ENCODE results near the gene ATXN1L. TPM values are rescaled to one million over a fixed set of nuclear protein-coding genes. Genes with fewer than 3 reads are reported as not detected.

The ATXN1L gene
- total RNA-seq, 2 donors from 2014 or later: 19.4 to 26.1 TPM

DNA sequence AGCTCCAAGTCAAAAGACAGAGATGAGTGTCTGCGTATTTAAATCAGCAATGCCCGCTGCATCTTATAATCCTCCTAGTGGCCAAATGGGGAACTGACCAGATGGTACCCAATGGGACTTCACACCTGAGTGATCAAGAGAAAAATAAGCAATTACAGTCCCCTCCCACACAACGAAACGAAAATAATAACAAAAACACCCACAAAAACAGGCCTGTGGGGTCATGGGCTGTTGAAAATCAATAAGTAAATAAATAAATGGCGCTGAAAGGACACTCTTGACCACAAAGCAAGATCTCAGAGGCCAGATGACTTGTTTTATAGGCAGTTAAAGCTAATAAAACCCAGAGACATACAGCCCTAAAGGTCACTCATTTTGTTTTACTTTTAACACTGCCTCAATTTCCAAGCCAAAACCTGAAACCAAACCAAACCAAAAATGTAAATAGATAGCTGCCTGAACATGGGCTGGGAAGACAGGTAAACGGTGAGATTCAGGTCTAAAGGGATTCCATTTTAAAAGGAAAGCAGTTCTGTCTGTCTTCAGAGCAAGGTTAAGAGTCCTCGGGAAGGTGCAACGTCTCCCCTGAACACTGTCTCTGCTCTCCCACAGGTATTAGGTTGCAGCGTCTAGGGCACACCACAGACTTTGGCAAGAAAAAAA lies 36.9 kb downstream of the ATXN1L start:
- Histone ChIP-seq H3K27me3 (no peaks in the 10 kb centered on the region), H3K4me1 (no peaks in the 10 kb centered on the region), H3K27ac (peak overlapping the region; percentile 87), H3K36me3 (no peaks in the 10 kb centered on the region), H3K4me3 (peak overlapping the region; percentile 97), H3K9me3 (no peaks in the 10 kb centered on the region), H3K9ac (ENCODE audit: low read depth in 2 of 2, low read length in 2 of 2) (peak overlapping the region; percentile 51 to 83)
- DNase-seq: peak; percentile 92
- intact Hi-C loops (cut with DNase I): loop anchor here (5.0 kb wide), 1 partner anchor 80 kb away; no protein-coding TSS in a partner anchor
- TF ChIP-seq, protein P1, sequence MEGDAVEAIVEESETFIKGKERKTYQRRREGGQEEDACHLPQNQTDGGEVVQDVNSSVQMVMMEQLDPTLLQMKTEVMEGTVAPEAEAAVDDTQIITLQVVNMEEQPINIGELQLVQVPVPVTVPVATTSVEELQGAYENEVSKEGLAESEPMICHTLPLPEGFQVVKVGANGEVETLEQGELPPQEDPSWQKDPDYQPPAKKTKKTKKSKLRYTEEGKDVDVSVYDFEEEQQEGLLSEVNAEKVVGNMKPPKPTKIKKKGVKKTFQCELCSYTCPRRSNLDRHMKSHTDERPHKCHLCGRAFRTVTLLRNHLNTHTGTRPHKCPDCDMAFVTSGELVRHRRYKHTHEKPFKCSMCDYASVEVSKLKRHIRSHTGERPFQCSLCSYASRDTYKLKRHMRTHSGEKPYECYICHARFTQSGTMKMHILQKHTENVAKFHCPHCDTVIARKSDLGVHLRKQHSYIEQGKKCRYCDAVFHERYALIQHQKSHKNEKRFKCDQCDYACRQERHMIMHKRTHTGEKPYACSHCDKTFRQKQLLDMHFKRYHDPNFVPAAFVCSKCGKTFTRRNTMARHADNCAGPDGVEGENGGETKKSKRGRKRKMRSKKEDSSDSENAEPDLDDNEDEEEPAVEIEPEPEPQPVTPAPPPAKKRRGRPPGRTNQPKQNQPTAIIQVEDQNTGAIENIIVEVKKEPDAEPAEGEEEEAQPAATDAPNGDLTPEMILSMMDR (IDR thresholded peaks at IDR 0.05): peak; percentile 94

DNA sequence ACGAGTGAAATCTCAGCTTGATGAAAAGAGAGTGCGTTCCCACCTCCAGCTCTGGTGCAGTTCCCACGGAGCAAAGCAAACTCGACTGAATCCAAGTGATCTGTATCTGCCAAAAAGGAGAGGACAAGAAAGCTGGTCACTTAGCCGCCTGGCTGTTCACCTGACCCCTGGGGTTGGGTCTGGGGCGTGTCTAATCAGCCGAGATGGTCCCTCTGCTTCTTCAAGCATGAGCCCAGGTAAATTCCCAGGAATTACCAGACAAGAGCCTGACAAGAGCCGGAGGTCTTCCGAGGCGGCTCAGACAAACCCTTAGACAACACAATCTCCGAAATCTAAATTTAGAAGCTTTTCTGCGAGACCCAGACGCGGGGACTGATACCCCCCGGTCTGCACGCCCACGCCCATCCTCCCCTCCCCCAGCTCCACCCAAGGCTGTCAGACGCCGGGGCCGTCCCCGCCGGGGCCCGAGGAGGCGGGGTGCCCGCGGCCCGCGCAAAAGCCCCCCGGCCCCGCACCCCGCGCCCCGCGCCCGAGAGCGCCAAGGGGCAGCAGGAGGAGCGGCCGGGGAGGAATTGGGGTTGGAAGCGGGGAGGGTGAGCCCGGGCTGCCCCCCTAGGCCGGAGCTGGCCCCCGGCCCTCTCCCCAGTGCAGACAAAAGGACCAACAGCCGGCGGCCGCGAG lies 37.5 kb downstream of the ATXN1L start:
- peak overlapping the region; percentile 88 to 93 for H3K9ac ChIP-seq (ENCODE audit: low read depth in 2 of 2, low read length in 2 of 2)
- peak overlapping the region; percentile 97 for H3K4me3 ChIP-seq
- no peaks in the 10 kb centered on the region for H3K27me3 ChIP-seq
- no peaks in the 10 kb centered on the region for H3K9me3 ChIP-seq
- H3K4me1 ChIP-seq: no peaks in the 10 kb centered on the region
- intact Hi-C loops (cut with DNase I): loop anchor here (5.0 kb wide), 1 partner anchor 79 kb away; no protein-coding TSS in a partner anchor
- peak overlapping the region; percentile 87 for H3K27ac ChIP-seq
- peak; percentile 70 for DNase-seq
- H3K36me3 ChIP-seq: no peaks in the 10 kb centered on the region
- TF ChIP-seq, protein P1 (IDR thresholded peaks at IDR 0.05): no peak

DNA sequence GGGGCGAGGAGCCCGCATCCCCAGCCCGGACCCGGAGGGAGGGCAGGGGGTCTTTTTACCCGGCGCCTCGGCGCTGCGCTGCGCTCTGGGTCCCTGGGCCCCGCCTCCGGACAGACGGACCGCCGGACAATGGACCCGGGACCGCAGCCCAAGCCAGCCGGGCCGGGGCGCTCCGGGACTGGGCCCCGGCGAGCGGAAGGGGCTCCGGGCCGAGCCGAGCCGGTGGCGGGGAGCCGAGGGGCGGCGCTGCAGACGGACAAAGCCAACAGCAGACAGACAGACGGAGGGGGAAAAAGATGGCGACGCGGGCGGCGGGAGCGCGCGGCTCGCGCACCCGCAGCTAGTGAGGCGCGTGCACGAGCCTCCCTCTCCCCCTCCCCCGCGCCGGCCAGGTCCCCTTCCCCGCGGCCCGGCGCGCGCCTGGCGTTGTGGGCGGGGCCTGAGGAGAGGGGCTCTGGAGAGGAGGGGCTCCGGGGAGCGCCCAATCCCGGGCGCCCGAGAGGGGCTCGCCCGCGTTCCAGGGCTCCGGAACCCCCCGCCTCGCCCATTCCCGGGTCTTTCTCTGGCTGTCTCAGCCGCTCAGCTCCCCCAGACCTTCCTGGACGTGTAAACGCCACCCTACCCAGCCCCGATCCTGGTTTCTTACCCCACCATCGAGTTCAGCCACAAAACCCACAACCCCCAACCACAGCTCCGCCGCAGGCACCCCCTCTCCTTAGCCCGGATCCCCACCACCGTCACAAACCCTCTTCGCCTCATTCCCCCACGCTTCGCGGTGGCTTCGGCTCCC lies 38.3 kb downstream of the ATXN1L start, which contains the start of gene ZNF821:
ZNF821 (minus strand) TSS at position 334 of the 790 bp plus-strand sequence. CDS start 4,236 bp downstream, outside the sequence.
- Histone ChIP-seq H3K27me3 (no peaks in the 10 kb centered on the region), H3K4me3 (peak within 1 kb of the TSS; percentile 97), H3K9ac (ENCODE audit: low read depth in 2 of 2, low read length in 2 of 2) (peak within 1 kb of the TSS; percentile 88 to 93), H3K9me3 (no peaks in the 10 kb centered on the region), H3K4me1 (no peaks in the 10 kb centered on the region), H3K36me3 (no peaks in the 10 kb centered on the region), H3K27ac (peak within 1 kb of the TSS; percentile 87)
- intact Hi-C loops (cut with DNase I): loop anchor here (5.0 kb wide), 1 partner anchor 78 kb away; no protein-coding TSS in a partner anchor
- TF ChIP-seq, protein P1 (IDR thresholded peaks at IDR 0.05): peak; percentile 37
- DNase-seq: peak; percentile 73

DNA sequence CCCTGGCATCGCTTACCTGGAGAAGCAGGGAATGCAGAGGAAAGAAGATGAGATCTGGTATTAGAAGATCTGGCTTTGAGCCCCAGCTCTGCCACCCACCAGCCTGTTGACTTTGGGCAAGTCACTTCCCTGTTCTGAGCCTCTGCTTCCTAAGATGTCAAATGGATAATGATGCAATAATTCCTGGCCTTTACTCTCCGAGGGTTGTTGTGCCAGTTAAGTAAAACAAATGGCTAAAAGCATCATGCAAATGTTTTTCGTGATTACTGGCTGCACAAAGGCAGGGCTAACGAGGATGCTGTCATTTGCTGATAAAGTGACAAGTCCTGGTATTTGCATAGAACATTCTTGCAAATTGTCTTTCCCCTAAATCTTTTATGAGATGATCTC lies 39.5 kb downstream of the ATXN1L start:
- no peak overlapping the region for H3K4me3 ChIP-seq
- intact Hi-C loops (cut with DNase I): no loop called here

More for the DNA sequence above, 39.5 kb downstream of the ATXN1L start:
- Histone ChIP-seq H3K4me1 (no peaks in the 10 kb centered on the region), H3K9ac (ENCODE audit: low read depth in 2 of 2, low read length in 2 of 2) (no peak overlapping the region), H3K9me3 (no peaks in the 10 kb centered on the region), H3K27ac (peak overlapping the region; percentile 87), H3K27me3 (no peaks in the 10 kb centered on the region), H3K36me3 (no peaks in the 10 kb centered on the region)
- TF ChIP-seq, protein P1 (IDR thresholded peaks at IDR 0.05): no peak
- no peak for DNase-seq
